HEK293T (cell line): Measurements from ENCODE around the gene RUBCNL.

Source experiments
- CTCF ChIA-PET: fragments of 350-600 bp; formaldehyde crosslinking; extraction: SDS; loops from one replicate; lab custom pipeline; 2021; ENCODE audit warnings: antibody characterized with exemption, inconsistent platforms; lab: Yijun Ruan, JAX
- POLR2A ChIA-PET: fragments of 350-600 bp; formaldehyde crosslinking; extraction: SDS; loops from one replicate; lab custom pipeline; 2020; ENCODE audit warnings: antibody characterized with exemption, inconsistent platforms; lab: Yijun Ruan, JAX
- DNase-seq: peaks from one replicate; pipeline ENCODE4 v3.0.0; 2012; ENCODE audit warnings: mixed read lengths; ENCODE audit errors: extremely low spot score
- ARNT ChIP-seq: fragments of 450-650 bp; IDR thresholded peaks from 2 replicates; pipeline ENCODE4 v1.6.1; 2017; ENCODE audit warnings: mild to moderate bottlenecking
- BHLHE40 ChIP-seq: fragments of 450-650 bp; IDR thresholded peaks from 2 replicates; pipeline ENCODE4 v1.6.1; 2016; ENCODE audit warnings: mild to moderate bottlenecking, moderate library complexity, borderline replicate concordance
- CTBP1 ChIP-seq: fragments of 450-650 bp; IDR thresholded peaks from 2 replicates; pipeline ENCODE4 v1.6.1; 2016; ENCODE audit warnings: borderline replicate concordance
- ELF4 ChIP-seq: fragments of 450-650 bp; IDR thresholded peaks from 2 replicates; pipeline ENCODE4 v1.6.1; 2017; ENCODE audit warnings: antibody characterized with exemption
- FOXA1 ChIP-seq: fragments of 450-650 bp; IDR thresholded peaks from 2 replicates; pipeline ENCODE4 v1.6.1; 2016; ENCODE audit warnings: mild to moderate bottlenecking
- FOXK2 ChIP-seq: fragments of 450-650 bp; IDR thresholded peaks from 2 replicates; pipeline ENCODE4 v1.6.1; 2016; ENCODE audit warnings: mild to moderate bottlenecking
- FOXM1 ChIP-seq: fragments of 450-650 bp; IDR thresholded peaks from 2 replicates; pipeline ENCODE4 v1.6.1; 2017; ENCODE audit warnings: mild to moderate bottlenecking, borderline replicate concordance
- HDGF ChIP-seq: fragments of 450-650 bp; IDR thresholded peaks from 2 replicates; pipeline ENCODE4 v1.6.1; 2017; ENCODE audit warnings: antibody characterized with exemption, borderline replicate concordance
- L3MBTL2 ChIP-seq: fragments of 450-650 bp; conservative IDR thresholded peaks from 2 replicates; pipeline ENCODE4 v1.6.1; 2016; ENCODE audit warnings: mild to moderate bottlenecking
- LEF1 ChIP-seq: fragments of 450-650 bp; IDR thresholded peaks from 2 replicates; pipeline ENCODE4 v1.6.1; 2017; ENCODE audit warnings: mild to moderate bottlenecking, borderline replicate concordance
- NFRKB ChIP-seq: fragments of 450-650 bp; IDR thresholded peaks from 2 replicates; pipeline ENCODE4 v1.6.1; 2016; ENCODE audit warnings: mild to moderate bottlenecking, moderate library complexity
- PKNOX1 ChIP-seq: fragments of 450-650 bp; IDR thresholded peaks from 2 replicates; pipeline ENCODE4 v1.6.1; 2016
- SP1 ChIP-seq: fragments of 450-650 bp; IDR thresholded peaks from 2 replicates; pipeline ENCODE4 v1.6.1; 2017
- SUZ12 ChIP-seq: fragments of 450-650 bp; IDR thresholded peaks from 2 replicates; pipeline ENCODE4 v1.6.1; 2016; ENCODE audit warnings: mild to moderate bottlenecking
- TARDBP ChIP-seq: fragments of 450-650 bp; IDR thresholded peaks from 2 replicates; pipeline ENCODE4 v1.6.1; 2016
- ZNF384 ChIP-seq: fragments of 450-650 bp; IDR thresholded peaks from 2 replicates; pipeline ENCODE4 v1.6.1; 2016

RUBCNL gene

GRCh38 chr13:46348961-46349360 lies 38.1 kb downstream of the RUBCNL start:
- ChIA-PET CTCF (interaction anchor here (0.6 to 0.8 kb wide), 2 partner anchors 57 to 263 kb away, joined by 3 to 7 read pairs; no protein-coding TSS in a partner anchor), POLR2A (no interaction called here)
- TF ChIP-seq ELF4 (no peak), ARNT (no peak), NFRKB (no peak), SUZ12 (no peak)
- DNase-seq, result no peak

GRCh38 chr13:46347277-46347676 lies 39.8 kb downstream of the RUBCNL start:
- no peak for DNase-seq
- TF ChIP-seq TARDBP, result no peak
- CTCF ChIA-PET, result no interaction called here
- POLR2A ChIA-PET, result no interaction called here

- CTCF ChIA-PET, result no interaction called here
- DNase-seq, result no peak
- TF ChIP-seq FOXM1 (no peak), HDGF (no peak), PKNOX1 (no peak), L3MBTL2 (no peak), FOXA1 (no peak)
- POLR2A ChIA-PET, result no interaction called here
Observed at GRCh38 chr13:46345866-46346265, 41.2 kb downstream of the RUBCNL start.

- DNase-seq, result no peak
- CTCF ChIA-PET, result no interaction called here
- TF ChIP-seq ZNF384 (no peak), ELF4 (no peak), FOXM1 (no peak), SP1 (no peak), FOXA1 (no peak), SUZ12 (no peak), TARDBP (no peak), BHLHE40 (no peak), L3MBTL2 (no peak), ARNT (no peak), LEF1 (no peak), FOXK2 (no peak), HDGF (no peak), NFRKB (no peak), PKNOX1 (no peak), CTBP1 (no peak)
- POLR2A ChIA-PET, result no interaction called here
Observed at GRCh38 chr13:46345398-46345797, 41.7 kb downstream of the RUBCNL start.

- ChIA-PET CTCF (no interaction called here), POLR2A (no interaction called here)
- no peak for DNase-seq
- TF ChIP-seq ZNF384 (no peak), FOXM1 (no peak), CTBP1 (no peak), NFRKB (no peak)
Observed at GRCh38 chr13:46343279-46343994, 43.6 kb downstream of the RUBCNL start.

- DNase-seq, result no peak
- ChIA-PET CTCF (no interaction called here), POLR2A (no interaction called here)
- TF ChIP-seq TARDBP (no peak), ARNT (no peak), HDGF (no peak), FOXM1 (no peak)
Observed at GRCh38 chr13:46342538-46342937, 44.5 kb downstream of the RUBCNL start.

- TF ChIP-seq ELF4 (no peak), FOXM1 (no peak), SUZ12 (no peak), FOXA1 (no peak), TARDBP (no peak), CTBP1 (no peak), NFRKB (no peak), ZNF384 (no peak), LEF1 (no peak), ARNT (no peak), PKNOX1 (no peak), L3MBTL2 (no peak), SP1 (no peak), HDGF (no peak)
- ChIA-PET POLR2A (no interaction called here), CTCF (no interaction called here)
- DNase-seq, result no peak
Observed at GRCh38 chr13:46341112-46341711, 45.8 kb downstream of the RUBCNL start.
